Measurements from ENCODE around the gene TKFC.

Gene TKFC

GRCh38 chr11:61297341-61297740, 35.7 kb upstream of the TKFC start:
- Histone ChIP-seq H3K4me3 (ENCODE audit: low read length in 2 of 2) (no peak overlapping the region), H3K9me3 (ENCODE audit: control insufficient read depth in 2 of 2, low read length in 2 of 2) (no peaks in the 10 kb centered on the region), H3K4me1 (ENCODE audit: control insufficient read depth, insufficient read depth, low read length) (peaks cover 19% of the 10 kb centered on the region), H3K36me3 (ENCODE audit: control insufficient read depth in 2 of 2, insufficient read depth in 2 of 2, low read length in 2 of 2) (peaks cover 31 to 36% of the 10 kb centered on the region in 2 donors), H3K27ac (ENCODE audit: low read length) (no peak overlapping the region), H3K27me3 (ENCODE audit: control insufficient read depth in 1 of 2, insufficient read depth in 2 of 2, low read length in 2 of 2) (peaks cover 16 to 24% of the 10 kb centered on the region in 2 donors), H3K9ac (ENCODE audit: low read length in 2 of 2) (no peak overlapping the region)

GRCh38 chr11:61297746-61298145, 35.3 kb upstream of the TKFC start:
- Histone ChIP-seq H3K36me3 (ENCODE audit: control insufficient read depth in 2 of 2, insufficient read depth in 2 of 2, low read length in 2 of 2) (peaks cover 35 to 40% of the 10 kb centered on the region in 2 donors), H3K27me3 (ENCODE audit: control insufficient read depth in 1 of 2, insufficient read depth in 2 of 2, low read length in 2 of 2) (peaks cover 14 to 24% of the 10 kb centered on the region in 2 donors), H3K4me1 (ENCODE audit: control insufficient read depth, insufficient read depth, low read length) (peaks cover 19% of the 10 kb centered on the region), H3K27ac (ENCODE audit: low read length) (no peak overlapping the region), H3K9ac (ENCODE audit: low read length in 2 of 2) (no peak overlapping the region), H3K4me3 (ENCODE audit: low read length in 2 of 2) (no peak overlapping the region), H3K9me3 (ENCODE audit: control insufficient read depth in 2 of 2, low read length in 2 of 2) (no peaks in the 10 kb centered on the region)

- H3K27me3 ChIP-seq (ENCODE audit: control insufficient read depth in 1 of 2, insufficient read depth in 2 of 2, low read length in 2 of 2), result peaks cover 11 to 20% of the 10 kb centered on the region in 2 donors
- no peaks in the 10 kb centered on the region for H3K9me3 ChIP-seq (ENCODE audit: control insufficient read depth in 2 of 2, low read length in 2 of 2)
- H3K27ac ChIP-seq (ENCODE audit: low read length), result no peak overlapping the region
- no peak overlapping the region for H3K9ac ChIP-seq (ENCODE audit: low read length in 2 of 2)
- H3K36me3 ChIP-seq (ENCODE audit: control insufficient read depth in 2 of 2, insufficient read depth in 2 of 2, low read length in 2 of 2), result peaks cover 42 to 49% of the 10 kb centered on the region in 2 donors
- peaks cover 15% of the 10 kb centered on the region for H3K4me1 ChIP-seq (ENCODE audit: control insufficient read depth, insufficient read depth, low read length)
- no peak overlapping the region for H3K4me3 ChIP-seq (ENCODE audit: low read length in 2 of 2)
Measured at GRCh38 chr11:61298663-61299244, 34.3 kb upstream of the TKFC start.

DNA sequence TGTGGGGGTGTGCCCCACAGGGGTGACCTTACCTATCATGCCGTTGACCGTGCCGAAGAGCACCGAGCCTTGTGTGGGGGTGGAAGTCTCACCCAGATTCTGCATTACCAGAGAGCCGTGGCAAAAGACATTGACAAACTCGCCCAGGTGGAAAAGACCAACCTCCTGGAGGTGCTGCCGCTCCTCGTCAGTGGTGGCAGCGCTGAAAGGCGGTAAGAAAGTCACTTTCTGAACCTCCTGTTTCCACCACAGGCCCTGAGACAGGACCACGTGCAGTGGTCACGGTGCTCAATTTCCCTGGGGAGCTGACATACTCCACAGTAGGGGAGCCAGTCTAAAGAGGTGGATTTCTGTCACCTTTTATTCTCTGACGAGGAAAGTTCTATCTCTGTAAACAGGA, 30.5 kb upstream of the TKFC start:
- Histone ChIP-seq H3K27ac (ENCODE audit: low read length) (no peak overlapping the region), H3K27me3 (ENCODE audit: control insufficient read depth in 1 of 2, insufficient read depth in 2 of 2, low read length in 2 of 2) (no peaks in the 10 kb centered on the region), H3K9me3 (ENCODE audit: control insufficient read depth in 2 of 2, low read length in 2 of 2) (no peaks in the 10 kb centered on the region), H3K4me1 (ENCODE audit: control insufficient read depth, insufficient read depth, low read length) (no peaks in the 10 kb centered on the region), H3K4me3 (ENCODE audit: low read length in 2 of 2) (no peak overlapping the region), H3K9ac (ENCODE audit: low read length in 2 of 2) (no peak overlapping the region), H3K36me3 (ENCODE audit: control insufficient read depth in 2 of 2, insufficient read depth in 2 of 2, low read length in 2 of 2) (peaks cover 74 to 79% of the 10 kb centered on the region in 2 donors)

GRCh38 chr11:61303725-61304124, 29.3 kb upstream of the TKFC start:
- no peaks in the 10 kb centered on the region for H3K4me1 ChIP-seq (ENCODE audit: control insufficient read depth, insufficient read depth, low read length)
- no peak overlapping the region for H3K4me3 ChIP-seq (ENCODE audit: low read length in 2 of 2)
- H3K9me3 ChIP-seq (ENCODE audit: control insufficient read depth in 2 of 2, low read length in 2 of 2), result no peaks in the 10 kb centered on the region
- no peak overlapping the region for H3K9ac ChIP-seq (ENCODE audit: low read length in 2 of 2)
- peaks cover 86 to 89% of the 10 kb centered on the region in 2 donors for H3K36me3 ChIP-seq (ENCODE audit: control insufficient read depth in 2 of 2, insufficient read depth in 2 of 2, low read length in 2 of 2)
- H3K27me3 ChIP-seq (ENCODE audit: control insufficient read depth in 1 of 2, insufficient read depth in 2 of 2, low read length in 2 of 2), result no peaks in the 10 kb centered on the region
- H3K27ac ChIP-seq (ENCODE audit: low read length), result no peak overlapping the region

DNA sequence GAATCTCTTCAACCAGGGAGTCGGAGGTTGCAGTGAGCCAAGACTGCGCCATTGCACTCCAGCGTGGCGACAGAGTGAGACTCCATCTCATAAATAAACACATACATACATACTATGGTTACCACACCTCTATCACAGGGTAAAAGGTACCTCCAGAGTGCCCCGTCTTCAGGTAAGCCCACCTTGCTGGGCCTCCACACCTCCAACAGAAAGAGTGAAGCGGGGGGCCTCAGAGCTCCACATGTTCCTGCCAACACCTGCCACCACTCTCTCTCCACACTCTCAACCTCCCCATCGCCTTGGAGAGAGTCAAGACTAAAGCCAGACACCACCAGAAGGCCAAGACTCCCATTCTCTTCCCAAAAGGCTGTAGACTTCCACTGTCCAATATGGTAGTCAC, 27.6 kb upstream of the TKFC start:
- Histone ChIP-seq H3K27me3 (ENCODE audit: control insufficient read depth in 1 of 2, insufficient read depth in 2 of 2, low read length in 2 of 2) (no peaks in the 10 kb centered on the region), H3K9ac (ENCODE audit: low read length in 2 of 2) (no peak overlapping the region), H3K27ac (ENCODE audit: low read length) (no peak overlapping the region), H3K4me3 (ENCODE audit: low read length in 2 of 2) (no peak overlapping the region), H3K9me3 (ENCODE audit: control insufficient read depth in 2 of 2, low read length in 2 of 2) (no peaks in the 10 kb centered on the region), H3K4me1 (ENCODE audit: control insufficient read depth, insufficient read depth, low read length) (no peaks in the 10 kb centered on the region), H3K36me3 (ENCODE audit: control insufficient read depth in 2 of 2, insufficient read depth in 2 of 2, low read length in 2 of 2) (peaks cover 87 to 90% of the 10 kb centered on the region in 2 donors)

GRCh38 chr11:61306221-61306620, 26.8 kb upstream of the TKFC start:
- no peak overlapping the region for H3K27ac ChIP-seq (ENCODE audit: low read length)
- no peak overlapping the region for H3K4me3 ChIP-seq (ENCODE audit: low read length in 2 of 2)
- no peaks in the 10 kb centered on the region for H3K4me1 ChIP-seq (ENCODE audit: control insufficient read depth, insufficient read depth, low read length)
- H3K9ac ChIP-seq (ENCODE audit: low read length in 2 of 2), result no peak overlapping the region
- H3K36me3 ChIP-seq (ENCODE audit: control insufficient read depth in 2 of 2, insufficient read depth in 2 of 2, low read length in 2 of 2), result peaks cover 85 to 90% of the 10 kb centered on the region in 2 donors
- no peaks in the 10 kb centered on the region for H3K27me3 ChIP-seq (ENCODE audit: control insufficient read depth in 1 of 2, insufficient read depth in 2 of 2, low read length in 2 of 2)
- H3K9me3 ChIP-seq (ENCODE audit: control insufficient read depth in 2 of 2, low read length in 2 of 2), result no peaks in the 10 kb centered on the region

- Histone ChIP-seq H3K9me3 (ENCODE audit: control insufficient read depth in 2 of 2, low read length in 2 of 2) (no peaks in the 10 kb centered on the region), H3K36me3 (ENCODE audit: control insufficient read depth in 2 of 2, insufficient read depth in 2 of 2, low read length in 2 of 2) (peaks cover 84 to 90% of the 10 kb centered on the region in 2 donors), H3K27me3 (ENCODE audit: control insufficient read depth in 1 of 2, insufficient read depth in 2 of 2, low read length in 2 of 2) (no peaks in the 10 kb centered on the region), H3K4me1 (ENCODE audit: control insufficient read depth, insufficient read depth, low read length) (no peaks in the 10 kb centered on the region), H3K27ac (ENCODE audit: low read length) (no peak overlapping the region), H3K9ac (ENCODE audit: low read length in 2 of 2) (no peak overlapping the region), H3K4me3 (ENCODE audit: low read length in 2 of 2) (no peak overlapping the region)
Measured at GRCh38 chr11:61307354-61307753, 25.7 kb upstream of the TKFC start.

DNA sequence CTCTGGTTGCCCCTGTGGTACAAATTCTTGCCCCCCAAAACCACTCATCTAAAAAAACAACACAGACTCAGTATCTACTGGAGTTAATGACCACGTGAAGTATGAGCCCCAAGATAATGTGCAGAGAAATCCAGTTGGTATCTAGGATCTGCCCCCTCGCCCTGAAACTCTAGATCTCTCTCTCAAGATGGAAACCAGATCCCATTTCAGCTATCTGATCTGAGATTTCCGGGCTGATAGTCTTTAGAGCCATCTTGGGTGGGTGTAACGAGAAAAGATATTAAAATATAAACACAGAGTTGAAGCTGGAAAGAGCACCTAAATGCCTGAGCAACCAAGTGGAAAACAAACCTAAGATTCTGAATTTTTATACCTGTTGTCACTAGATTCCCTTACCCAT, 23.9 kb upstream of the TKFC start:
- H3K4me3 ChIP-seq (ENCODE audit: low read length in 2 of 2), result no peak overlapping the region
- no peaks in the 10 kb centered on the region for H3K27me3 ChIP-seq (ENCODE audit: control insufficient read depth in 1 of 2, insufficient read depth in 2 of 2, low read length in 2 of 2)
- no peak overlapping the region for H3K27ac ChIP-seq (ENCODE audit: low read length)
- no peaks in the 10 kb centered on the region for H3K9me3 ChIP-seq (ENCODE audit: control insufficient read depth in 2 of 2, low read length in 2 of 2)
- H3K4me1 ChIP-seq (ENCODE audit: control insufficient read depth, insufficient read depth, low read length), result no peaks in the 10 kb centered on the region
- H3K9ac ChIP-seq (ENCODE audit: low read length in 2 of 2), result no peak overlapping the region
- H3K36me3 ChIP-seq (ENCODE audit: control insufficient read depth in 2 of 2, insufficient read depth in 2 of 2, low read length in 2 of 2), result peaks cover 83 to 90% of the 10 kb centered on the region in 2 donors

DNA sequence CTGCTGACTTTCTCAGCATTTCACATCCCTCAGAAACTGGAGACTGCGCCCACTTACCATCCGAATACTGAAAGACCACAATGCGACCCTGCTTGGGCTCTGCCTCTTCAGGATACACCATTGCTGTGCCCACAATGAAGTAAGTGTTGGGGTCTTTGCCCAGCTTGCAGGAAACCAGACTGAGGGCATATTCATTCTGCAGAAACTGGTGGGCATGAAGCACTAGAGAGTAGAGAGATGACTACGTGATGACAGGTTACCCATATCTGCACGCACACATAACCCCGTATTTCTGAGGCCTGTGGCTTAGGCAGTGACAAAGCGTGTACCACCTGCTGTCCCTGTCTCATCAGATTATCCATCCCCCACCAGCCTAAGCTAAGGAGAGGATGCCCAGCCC, 23.3 kb upstream of the TKFC start:
- no peaks in the 10 kb centered on the region for H3K4me1 ChIP-seq (ENCODE audit: control insufficient read depth, insufficient read depth, low read length)
- H3K9ac ChIP-seq (ENCODE audit: low read length in 2 of 2), result no peak overlapping the region
- no peaks in the 10 kb centered on the region for H3K9me3 ChIP-seq (ENCODE audit: control insufficient read depth in 2 of 2, low read length in 2 of 2)
- H3K27me3 ChIP-seq (ENCODE audit: control insufficient read depth in 1 of 2, insufficient read depth in 2 of 2, low read length in 2 of 2), result no peaks in the 10 kb centered on the region
- no peak overlapping the region for H3K27ac ChIP-seq (ENCODE audit: low read length)
- H3K36me3 ChIP-seq (ENCODE audit: control insufficient read depth in 2 of 2, insufficient read depth in 2 of 2, low read length in 2 of 2), result peaks cover 85 to 94% of the 10 kb centered on the region in 2 donors
- no peak overlapping the region for H3K4me3 ChIP-seq (ENCODE audit: low read length in 2 of 2)

GRCh38 chr11:61310749-61311148, 22.3 kb upstream of the TKFC start:
- peaks cover 80 to 93% of the 10 kb centered on the region in 2 donors for H3K36me3 ChIP-seq (ENCODE audit: control insufficient read depth in 2 of 2, insufficient read depth in 2 of 2, low read length in 2 of 2)
- no peaks in the 10 kb centered on the region for H3K27me3 ChIP-seq (ENCODE audit: control insufficient read depth in 1 of 2, insufficient read depth in 2 of 2, low read length in 2 of 2)

More at GRCh38 chr11:61310749-61311148, 22.3 kb upstream of the TKFC start:
- Histone ChIP-seq H3K9me3 (ENCODE audit: control insufficient read depth in 2 of 2, low read length in 2 of 2) (no peaks in the 10 kb centered on the region), H3K9ac (ENCODE audit: low read length in 2 of 2) (no peak overlapping the region), H3K27ac (ENCODE audit: low read length) (no peak overlapping the region), H3K4me3 (ENCODE audit: low read length in 2 of 2) (no peak overlapping the region), H3K4me1 (ENCODE audit: control insufficient read depth, insufficient read depth, low read length) (no peaks in the 10 kb centered on the region)

All from stomach smooth muscle (tissue), 2 donors.